Measurements from ENCODE around the gene SLC4A2.

The SLC4A2 gene

DNA sequence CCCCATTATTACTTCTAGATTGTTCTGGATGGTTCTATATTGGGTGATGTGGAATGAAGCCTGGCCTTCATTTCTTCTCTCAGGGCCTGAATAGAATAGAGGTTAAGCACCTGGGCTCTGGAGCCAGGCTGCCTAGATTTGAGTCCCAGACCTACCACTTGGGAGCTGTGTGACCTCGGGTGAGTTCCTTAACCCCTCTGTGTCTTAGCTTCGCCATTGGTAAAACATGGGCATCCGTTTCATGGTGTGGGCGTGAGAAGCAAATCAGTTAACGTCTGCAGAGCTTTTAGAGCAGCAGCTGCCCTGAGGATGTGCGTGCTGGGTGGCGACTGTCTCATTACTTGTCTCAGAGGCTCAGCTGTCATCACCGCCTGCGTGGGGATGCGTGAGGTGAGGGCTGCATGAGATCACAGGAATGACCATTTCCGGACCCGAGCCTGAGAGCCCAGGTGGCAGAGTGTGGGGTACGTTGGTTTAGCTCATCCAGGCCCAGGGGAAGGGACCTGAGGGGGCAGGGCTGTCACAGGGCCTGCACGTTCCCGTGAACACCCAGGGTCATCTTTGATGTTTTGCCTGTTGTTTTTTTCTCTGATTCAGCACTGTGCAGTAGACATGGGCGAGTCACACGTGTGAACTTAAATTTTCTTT is 36.6 kb downstream of the SLC4A2 start:
- no peak for DNase-seq

DNA sequence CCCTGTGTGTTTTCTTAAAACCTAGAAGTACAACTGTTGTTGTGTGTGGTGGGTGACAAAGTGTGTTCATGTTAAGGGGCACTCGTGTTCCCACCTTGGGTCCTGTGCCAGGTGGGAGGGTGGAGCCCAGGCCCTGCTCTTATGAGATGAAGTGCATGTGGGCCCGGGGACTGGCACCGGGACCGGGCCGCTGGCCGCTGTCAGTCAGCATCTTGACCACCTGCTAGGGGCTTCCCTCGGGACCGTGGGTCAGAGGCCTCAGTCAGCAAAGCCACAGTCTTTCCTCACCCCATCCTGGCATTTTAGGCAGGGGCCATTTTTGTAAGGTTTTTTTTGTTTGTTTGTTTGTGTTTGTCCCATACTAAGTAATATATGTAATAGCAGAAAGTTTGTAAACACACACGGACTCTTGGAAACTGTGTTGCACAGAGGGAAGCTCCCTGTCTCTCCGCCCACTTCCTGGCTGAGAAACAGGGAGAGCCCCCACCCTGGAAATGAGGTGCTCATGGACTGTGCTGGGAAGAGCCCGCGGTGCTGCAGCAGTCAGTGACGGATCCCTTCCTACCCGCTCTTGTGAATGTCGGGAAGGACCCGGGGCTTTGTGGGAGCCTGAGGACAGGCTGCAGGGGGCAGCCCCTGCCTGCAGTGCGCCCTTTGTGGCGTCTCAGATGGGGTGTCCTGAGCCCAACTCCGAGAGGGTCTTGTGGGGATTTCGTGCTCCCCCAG is 40.3 kb downstream of the SLC4A2 start:
- DNase-seq, result no peak

DNA sequence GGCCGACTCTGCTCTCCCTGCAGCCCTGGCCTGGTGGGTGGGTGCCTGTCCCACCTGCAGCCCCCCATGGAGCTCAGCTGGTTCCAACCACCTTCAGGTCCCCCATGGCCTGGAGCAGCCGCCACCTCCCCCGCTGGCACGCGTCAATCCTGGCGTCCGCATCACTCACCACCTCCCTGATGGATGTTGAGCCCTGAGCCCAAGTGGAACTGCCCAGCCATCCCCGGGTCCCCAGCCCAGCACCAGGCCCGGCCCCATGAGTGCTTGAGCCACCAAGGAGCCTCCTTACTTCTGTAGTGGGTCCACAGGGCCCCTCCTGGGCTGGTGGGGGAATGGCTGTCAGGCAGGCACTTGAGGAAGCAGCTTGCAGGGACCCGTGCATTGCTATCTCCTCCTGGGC is 41.5 kb downstream of the SLC4A2 start:
- no peak for DNase-seq

DNA sequence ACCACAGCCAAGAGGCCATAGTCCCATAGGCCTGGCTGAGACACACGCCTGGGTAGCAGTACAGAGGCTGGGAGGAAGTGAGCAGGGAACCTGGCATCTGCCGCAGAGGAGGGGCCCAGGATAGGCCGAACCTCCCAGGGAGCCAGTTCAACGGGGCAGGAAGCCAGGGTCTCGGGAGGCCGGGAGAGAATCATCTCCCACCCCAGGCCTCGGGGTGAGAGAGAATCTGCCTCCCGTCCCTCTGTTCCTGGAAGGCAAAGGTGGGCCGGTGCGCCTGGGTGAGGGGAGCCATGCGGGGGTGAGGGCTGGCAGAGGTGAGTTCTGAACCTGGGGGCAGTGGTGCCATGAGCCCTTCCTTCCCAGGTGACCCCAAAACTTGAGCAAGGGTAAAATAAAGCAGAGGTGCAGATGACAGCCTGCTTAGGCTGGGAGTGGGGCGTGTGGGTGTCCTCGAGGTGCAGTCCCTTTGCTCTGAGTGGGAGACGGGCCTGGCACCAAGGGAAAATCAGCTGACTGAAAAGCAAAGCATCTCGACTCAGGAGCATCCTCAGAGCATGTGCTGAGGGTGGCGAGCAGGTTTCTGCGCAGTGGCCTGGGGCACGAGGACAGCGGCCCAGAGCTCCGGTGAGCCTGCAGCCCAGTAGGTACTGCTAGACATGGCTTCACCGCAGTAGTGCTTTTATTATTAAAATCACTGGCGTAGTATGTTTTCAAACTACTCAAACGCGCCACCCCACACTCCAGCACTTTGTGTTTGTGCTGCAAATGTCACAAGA is 42.4 kb downstream of the SLC4A2 start:
- DNase-seq, result no peak

DNA sequence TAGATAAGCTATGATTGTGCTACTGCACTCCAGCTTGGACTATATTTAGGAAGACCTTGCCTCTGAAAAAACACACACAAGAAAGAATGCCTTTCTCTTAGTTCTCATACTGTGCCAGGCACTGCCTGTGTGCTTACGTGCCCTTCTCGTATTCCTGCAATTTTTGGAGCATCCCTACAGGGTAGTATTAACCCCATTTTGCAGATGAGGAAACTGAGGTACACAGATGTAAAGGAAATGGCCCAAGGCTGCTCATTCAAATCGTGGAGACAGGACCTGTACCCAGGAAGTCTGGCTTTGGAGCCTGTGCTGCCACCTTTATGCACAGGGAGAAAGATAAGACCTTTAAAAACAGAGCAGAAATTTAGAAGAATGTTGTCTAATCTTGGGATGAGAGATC is 43.6 kb downstream of the SLC4A2 start:
- DNase-seq, result no peak

GRCh38 chr7:151103973-151104372 is 44.6 kb downstream of the SLC4A2 start:
- no peak for DNase-seq

DNA sequence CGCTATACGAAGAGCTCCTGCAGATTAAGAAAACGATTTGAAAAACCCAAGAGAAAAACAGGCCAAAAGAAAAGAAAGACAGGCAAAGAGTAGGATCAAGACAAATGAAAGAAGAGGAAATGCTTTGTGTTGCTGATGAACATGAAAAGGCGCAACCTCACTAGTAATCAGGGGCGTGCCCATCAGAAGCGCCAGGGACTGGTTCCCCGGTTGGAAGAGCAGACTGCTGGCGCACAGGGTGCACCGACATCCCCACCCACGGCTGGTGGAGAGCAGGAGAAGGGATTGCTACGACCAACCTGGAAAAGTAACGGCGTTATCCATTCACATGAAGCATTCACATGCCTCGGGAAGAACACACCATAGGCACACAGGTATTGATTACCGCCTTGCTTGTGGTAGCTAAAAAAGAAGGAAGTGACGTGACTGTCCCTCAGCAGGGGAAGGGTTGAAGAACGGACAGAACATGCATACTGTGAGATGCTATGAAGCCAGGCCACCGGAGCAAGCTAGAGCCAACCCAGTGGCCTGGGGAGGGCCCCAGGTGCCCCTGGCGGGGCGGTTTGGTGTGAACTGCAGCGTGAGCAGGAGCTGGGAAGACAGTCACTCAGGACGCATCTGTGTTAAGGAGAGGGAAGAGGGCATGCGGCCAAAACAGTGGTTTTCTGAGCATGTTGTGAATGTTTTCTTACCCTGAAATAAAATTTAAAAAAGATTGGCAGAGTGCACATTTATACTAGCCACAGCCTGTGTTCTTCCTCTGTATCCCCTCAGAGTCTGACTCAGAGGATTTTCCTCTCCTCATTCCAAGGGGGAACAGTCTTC is 45.2 kb downstream of the SLC4A2 start:
- DNase-seq, result no peak

- no peak for DNase-seq
Observed at GRCh38 chr7:151107882-151108281, 48.5 kb downstream of the SLC4A2 start.

DNA sequence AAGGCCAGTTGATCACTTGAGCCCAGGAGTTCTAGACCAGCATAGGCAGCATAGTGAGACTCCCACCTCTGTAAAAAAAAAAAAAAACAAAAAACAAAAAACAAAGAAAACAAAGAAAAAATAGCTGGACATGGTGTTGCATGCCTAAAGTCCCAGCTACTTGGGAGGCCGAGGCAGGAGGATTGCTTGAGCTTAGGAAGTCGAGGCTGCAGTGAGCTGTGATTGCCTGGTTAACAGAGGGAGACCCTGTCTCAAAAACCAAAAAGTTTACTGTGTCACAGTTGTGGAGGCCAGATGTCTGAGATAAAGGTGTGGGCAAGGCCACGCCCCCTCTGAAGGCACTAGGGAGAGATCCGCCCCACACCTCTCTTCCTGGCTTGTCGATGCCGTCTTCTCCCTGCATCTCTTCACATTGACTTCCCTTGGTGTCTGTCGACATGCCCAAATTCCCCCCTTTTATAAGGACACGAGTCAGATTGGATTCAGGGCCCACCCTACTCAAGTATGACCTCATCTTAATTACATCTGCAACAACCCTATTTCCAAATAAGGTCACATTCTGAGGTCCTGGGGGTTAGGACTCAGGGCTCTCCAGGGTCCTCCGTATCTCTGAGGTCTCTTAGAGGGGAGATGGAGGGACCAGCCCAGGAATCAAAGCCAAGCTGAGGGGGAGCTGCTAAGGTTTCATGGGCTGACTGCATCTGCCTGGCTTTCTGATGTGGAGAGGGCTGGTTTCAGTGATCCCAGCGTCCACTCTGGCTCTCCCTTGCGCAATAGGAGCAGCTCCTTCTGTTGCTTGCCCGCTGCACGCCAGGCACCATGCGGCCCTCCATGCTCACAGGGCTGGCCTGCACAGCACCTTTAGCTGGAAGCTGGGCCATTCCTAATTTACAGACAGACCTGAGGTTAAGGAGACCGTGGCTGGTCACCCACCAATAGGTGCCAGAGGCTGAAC is 50.0 kb downstream of the SLC4A2 start:
- DNase-seq, result no peak

DNA sequence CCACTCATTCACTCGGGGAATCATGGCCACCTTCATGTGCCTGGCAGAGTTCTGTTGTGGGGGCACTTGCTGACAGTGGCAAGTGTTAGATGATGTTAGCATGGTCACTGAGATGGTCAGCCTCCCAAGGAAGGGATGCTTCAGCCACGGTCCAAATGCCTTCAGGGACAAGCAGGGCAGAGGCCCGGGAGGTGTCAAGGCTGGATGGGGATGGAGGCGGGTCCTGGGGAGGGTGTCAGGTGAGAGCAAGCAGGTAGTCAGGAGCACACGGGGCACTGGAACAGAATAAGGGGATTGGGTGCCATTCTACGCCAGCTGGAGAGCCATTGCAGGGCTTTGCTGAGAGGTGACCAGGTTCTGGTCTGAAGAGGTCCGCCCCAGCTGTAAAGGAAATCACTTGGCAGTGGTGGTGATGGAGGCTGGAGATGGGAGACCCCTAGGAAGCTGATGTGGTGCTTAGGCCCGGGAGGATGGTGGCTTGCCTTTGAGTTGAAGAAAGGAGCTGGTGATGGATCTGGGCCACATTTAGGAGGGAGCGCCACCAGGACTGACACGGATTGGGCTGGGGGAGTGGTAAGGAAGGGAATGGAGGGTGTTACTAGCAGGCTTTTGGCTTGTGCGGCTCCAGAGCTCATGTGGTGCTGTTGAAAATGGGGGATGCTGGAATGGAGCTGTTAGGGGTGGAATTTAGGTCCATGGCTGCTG is 51.0 kb downstream of the SLC4A2 start:
- DNase-seq, result no peak

DNA sequence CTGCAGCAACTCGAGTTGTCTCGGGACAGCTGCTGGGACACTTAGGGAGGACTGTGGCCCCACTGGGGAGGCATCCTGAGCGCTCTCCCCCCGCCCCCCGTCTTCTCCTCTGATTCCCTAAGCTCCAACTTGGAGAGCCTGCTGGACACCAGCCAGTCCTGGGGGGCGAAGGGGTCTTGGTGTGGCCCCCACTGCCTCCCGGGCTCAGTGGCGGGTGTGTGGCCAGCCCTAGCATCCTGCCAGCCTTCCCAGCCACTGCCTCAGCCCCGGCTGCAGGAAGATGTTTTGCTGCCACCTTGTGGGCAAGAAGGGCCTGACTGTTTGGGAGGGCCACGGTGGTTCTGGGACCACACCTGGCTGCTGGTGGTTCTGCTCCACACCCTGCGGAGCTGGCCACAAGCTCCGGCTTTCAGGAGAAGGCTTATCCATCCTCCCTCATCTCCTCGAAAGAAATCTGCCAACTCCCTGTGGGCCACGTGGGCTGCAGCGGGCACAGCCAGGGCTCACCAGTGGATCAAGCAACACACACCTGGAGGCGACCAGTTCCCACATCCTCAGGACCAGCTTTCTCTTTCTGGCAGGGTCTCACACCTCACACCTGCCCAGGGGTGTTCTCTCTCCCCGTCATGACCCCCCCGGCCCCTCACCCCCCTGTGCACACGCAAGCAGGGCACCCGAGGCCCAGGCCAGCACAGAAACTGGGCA is 51.7 kb downstream of the SLC4A2 start:
- DNase-seq, result peak; percentile 63

GRCh38 chr7:151113344-151114150 is 54.2 kb downstream of the SLC4A2 start:
- DNase-seq, result no peak

- DNase-seq, result no peak
Observed at GRCh38 chr7:151114151-151115090, 55.0 kb downstream of the SLC4A2 start.

DNA sequence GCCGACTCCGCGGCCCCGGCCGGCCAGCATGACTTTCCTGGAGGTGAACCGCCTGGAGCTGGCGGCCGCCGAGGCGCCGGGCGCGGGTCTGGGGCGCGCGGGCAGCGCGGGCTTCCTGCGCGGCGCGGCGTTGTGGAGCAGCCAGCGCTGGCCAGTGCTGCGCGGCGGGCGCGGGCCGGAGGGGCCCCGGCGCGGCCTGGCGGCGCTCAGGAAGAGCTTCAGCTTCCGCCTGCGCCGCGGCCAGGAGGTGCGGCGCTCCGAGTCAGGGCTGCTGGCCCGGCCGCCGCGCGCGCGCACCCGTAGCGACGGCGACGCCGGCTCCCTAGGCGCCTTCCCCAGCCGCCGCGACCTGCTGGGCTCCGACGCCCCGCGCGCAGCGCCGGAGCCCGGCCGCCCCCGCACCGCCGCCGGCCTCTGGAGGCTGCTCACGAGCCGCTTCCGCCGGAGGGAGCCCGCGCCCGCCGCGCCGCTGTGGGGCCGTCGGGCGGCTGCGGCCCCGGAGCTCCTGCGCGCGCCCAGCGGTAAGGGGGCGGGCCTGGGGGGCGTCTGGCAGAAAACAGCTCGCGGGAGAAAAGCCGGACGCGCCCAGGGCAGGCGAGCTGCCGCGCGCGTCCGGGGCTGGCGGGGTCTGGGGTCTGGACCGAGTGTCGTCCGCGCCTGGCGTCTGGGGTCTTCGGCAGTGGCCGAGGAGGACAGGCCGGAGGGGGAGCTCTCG is 55.9 kb downstream of the SLC4A2 start:
- no peak for DNase-seq

DNA sequence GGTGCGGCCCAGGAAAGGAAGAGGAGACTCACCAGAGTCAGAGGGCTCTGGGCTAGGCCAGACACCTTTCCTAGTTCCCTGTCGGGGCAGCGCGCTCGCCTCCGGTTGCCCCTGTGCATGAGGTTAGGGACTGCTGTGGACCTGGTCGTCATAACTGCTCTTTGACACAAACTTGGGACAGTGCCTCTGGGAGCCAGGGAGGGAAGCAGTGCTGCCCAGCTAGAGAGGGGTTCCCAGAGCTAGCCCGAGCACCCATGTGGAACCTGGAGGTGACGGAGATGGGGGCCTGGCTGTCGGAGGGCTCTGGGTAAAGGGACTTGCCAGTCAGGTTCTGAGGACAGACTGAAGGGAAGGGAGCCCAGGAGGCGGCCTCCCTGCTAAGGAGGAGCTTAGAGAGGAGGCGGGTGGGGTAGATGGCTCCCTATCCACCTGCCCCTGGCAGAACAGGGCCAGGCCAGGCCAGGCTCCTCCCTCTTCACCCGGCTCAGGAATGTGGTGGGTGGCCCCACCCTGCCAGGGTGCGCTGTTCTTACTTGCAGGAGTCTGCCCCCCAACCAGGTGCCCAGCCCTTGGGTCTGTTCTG is 56.5 kb downstream of the SLC4A2 start:
- no peak for DNase-seq

DNA sequence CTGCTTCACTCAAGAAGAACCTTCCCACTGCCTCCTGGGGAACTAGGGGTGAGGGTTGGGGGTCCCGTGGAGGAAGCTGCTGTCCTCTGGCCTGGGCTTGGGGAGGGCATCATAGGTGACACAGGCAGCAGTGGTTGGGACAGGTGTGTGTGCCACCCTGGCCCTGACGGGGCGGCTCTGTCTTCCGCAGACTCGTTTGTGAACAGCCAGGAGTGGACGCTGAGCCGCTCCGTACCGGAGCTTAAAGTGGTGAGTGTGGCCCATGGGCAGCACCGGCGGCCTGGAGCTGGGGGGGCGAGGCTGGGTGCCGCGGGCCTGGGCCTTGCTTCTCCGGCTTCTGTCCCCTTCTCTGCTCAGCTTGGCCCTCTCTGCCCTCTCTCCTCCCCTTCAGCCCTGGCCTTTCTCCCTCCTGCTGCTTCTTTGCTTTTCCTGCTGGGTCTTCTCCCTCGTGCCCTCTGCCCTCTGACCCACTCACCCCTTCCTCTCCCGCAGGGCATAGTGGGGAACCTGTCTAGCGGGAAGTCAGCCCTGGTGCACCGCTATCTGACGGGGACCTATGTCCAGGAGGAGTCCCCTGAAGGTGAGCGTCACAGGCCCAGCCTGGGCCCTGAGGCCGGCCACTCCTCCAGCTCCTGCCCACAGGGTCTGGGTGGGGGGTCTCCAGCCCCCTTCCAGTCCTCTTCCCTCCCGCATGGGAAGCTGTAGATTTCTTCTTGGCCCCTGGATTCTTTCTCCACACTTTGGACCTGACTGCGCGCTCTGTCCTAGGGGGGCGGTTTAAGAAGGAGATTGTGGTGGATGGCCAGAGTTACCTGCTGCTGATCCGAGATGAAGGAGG is 57.4 kb downstream of the SLC4A2 start:
- no peak for DNase-seq

Data from COR-L47 (cell line).